ENCODE measurements around the gene RPL39. TPM values are rescaled to one million over a fixed set of nuclear protein-coding genes. Genes with fewer than 3 reads are reported as not detected.
"Not testable (repeated sequence)": the region's sequence is repeated elsewhere in the genome, so short reads cannot be mapped to it uniquely, and the experiment has no call there.

The RPL39 gene
- total RNA-seq: 1,000 to 10,000 TPM; 2,957 to 4,080 (median 3,439) TPM
- 7,449 TPM for total RNA-seq (2013)
- 245 to 548 (median 362) reads per million in 29 experiments for total RNA-seq

DNA sequence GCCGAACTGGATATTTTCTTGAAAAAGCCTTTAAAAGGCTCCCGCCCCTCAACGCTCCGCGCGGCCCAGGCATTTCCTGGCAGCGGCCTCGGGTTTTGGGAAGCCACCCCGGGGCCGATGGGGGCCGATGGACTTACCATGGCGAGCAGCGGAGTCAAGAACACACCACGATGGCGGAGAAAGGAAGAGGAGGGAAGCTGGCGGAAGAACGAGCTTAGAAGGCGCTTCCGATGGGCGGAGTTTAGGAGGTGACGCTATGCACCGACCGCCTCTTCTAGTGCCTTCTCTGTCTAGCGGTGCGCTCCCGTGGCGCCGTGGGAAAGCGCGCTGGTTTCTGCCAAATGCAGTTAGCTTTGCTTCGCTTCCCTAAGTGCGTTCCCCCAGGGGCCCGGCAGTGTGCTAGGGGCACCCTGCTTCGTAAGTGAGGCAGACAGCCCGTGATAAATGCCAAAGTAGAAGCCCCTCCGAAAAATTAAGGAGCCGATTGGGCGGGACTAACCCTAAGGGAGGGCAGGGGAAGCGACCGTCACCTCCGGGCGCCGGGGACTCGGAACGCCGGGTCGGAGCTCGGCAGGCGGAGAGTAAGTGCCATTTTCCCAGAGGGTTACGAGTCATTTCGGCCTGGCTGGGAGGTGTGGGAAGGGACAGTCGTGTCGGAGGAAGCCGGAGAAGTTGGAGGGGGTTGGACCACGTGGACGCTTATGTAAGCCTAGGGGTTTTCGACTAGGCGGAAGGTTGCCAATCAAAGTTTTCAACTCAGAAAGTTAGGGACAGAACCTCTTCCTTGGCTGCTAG is at the start of gene RPL39:
Gene RPL39, minus strand, starts transcription at position 194 of the 795 bp plus-strand sequence. Its CDS starts 54 bp downstream, at position 140.
- POLR2A ChIA-PET: interaction anchor here (0.6 to 2.2 kb wide), 20 partner anchors 26 to 186 kb away, joined by 3 to 28 read pairs (median 4); partner anchors contain the start of genes UPF3B (in 2 of the 2), NDUFA1 (in 1 of the 2), NKAP (in 1 of the 2) and NKRF (in 1 of the 2)
- Mint-ChIP-seq H3K4me1 (peaks cover 22 to 39% (median 37%) of the 10 kb centered on the region in 3 donors), H3K27ac (peak within 1 kb of the TSS; percentile 92 to 94)

DNA sequence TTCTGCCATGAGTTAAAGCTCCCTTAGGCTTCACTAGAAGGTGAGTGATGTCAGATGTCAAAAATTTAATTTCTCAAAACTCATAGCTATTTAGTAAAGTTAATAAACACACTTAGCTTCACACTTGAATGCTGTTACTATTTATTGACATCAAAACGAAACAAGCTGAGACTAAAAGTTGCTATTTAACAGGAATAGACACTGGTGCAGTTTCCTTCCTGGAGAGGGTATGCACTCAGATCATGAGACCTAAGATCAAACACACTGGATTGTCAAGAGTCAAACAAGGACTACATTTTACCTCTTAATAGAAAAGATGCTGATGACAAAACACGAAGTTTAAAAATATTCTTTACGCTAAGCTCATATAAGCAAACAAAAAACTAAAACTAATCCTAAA is 42.5 kb upstream of the RPL39 start:
- ChIA-PET CTCF (interaction anchor here in 1 of 2 donors (1.1 kb wide), 1 partner anchor 13 kb away, joined by 3 read pairs; no protein-coding TSS in a partner anchor), POLR2A (interaction anchor here (0.6 kb wide), 2 partner anchors 43 to 116 kb away, joined by 3 to 4 read pairs; no protein-coding TSS in a partner anchor)
- H3K36me3 Mint-ChIP-seq: peaks cover 38% of the 10 kb centered on the region

More for the DNA sequence above, at the start of gene RPL39:
- Histone ChIP-seq H3K4me1 (ENCODE audit: control insufficient read depth in 1 of 2, extremely low read depth in 1 of 2, insufficient read depth in 2 of 2, low read length in 2 of 2) (peaks cover 7 to 35% of the 10 kb centered on the region in 2 experiments), H3K27ac (ENCODE audit: low read length) (peak within 1 kb of the TSS; percentile 97), H3K27me3 (replicated peaks in 1 of 2; ENCODE audit: control insufficient read depth in 2 of 2, extremely low read depth in 1 of 2, insufficient read depth in 2 of 2, low read length in 1 of 2) (no peaks in the 10 kb centered on the region), H3K4me3 (ENCODE audit: control insufficient read depth in 1 of 2, extremely low read depth in 1 of 2, low read length in 1 of 2) (peak within 1 kb of the TSS; percentile 85 to 95), H3K36me3 (ENCODE audit: control insufficient read depth in 2 of 2, extremely low read depth in 1 of 2, insufficient read depth in 1 of 2, low read length in 1 of 2) (peaks cover 0 to 22% of the 10 kb centered on the region in 2 donors), H3K9me3 (no peaks in the 10 kb centered on the region)
- Mint-ChIP-seq H3K27me3 (peaks cover 0 to 3% of the 10 kb centered on the region in 2 donors), H3K36me3 (peaks cover 8% of the 10 kb centered on the region), H3K4me3 (peak within 1 kb of the TSS; percentile 92 to 94 (median 93)), H3K9me3 (no peaks in the 10 kb centered on the region)
- CTCF ChIA-PET: interaction anchor here (0.5 to 2.4 kb wide), 15 partner anchors 11 to 964 kb away, joined by 3 to 15 read pairs (median 4); partner anchors contain the start of genes NDUFA1 (in 1 of the 2), RNF113A (in 1 of the 2) and UPF3B (in 1 of the 2)
- DNase-seq (peak; percentile 46 to 91 (median 80)), ATAC-seq (replicated peaks in 1 of 4) (peak; percentile 94 to 96 (median 94))
- 0% methylated on average over 19 of the region's 58 CpGs for WGBS (ENCODE audit: insufficient coverage)

DNA sequence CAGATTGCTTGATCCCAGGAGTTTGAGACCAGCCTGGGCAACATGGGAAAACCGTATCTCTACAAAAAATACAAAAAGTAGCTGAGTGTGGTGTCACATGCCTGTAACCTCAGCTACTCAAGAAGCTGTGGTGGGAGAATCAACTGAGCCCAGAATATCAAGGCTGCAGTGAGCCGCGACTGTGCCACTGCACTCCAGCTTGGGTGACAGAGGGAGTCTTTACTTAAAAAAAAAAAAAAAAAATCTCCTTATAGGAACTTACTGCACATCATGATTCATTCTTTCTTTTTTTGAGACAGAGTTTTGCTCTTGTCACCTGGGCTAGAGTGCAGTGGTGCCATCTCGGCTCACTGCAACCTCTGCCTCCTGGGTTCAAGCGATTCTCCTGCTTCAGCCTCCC is 37.0 kb upstream of the RPL39 start:
- CTCF ChIA-PET: interaction anchor here in 1 of 2 donors (0.6 to 0.7 kb wide), 2 partner anchors 15 to 1256 kb away, joined by 6 read pairs; no protein-coding TSS in a partner anchor

More for the DNA sequence above, 42.5 kb upstream of the RPL39 start:
- no CpG with 5 or more reads among the region's 3 CpGs for WGBS (ENCODE audit: insufficient coverage)
- DNase-seq (no peak), ATAC-seq (replicated peaks in 1 of 4) (no peak)
- H3K4me1 Mint-ChIP-seq: no peaks in the 10 kb centered on the region
- Histone ChIP-seq H3K4me1 (ENCODE audit: control insufficient read depth in 1 of 2, extremely low read depth in 1 of 2, insufficient read depth in 2 of 2, low read length in 2 of 2) (no peaks in the 10 kb centered on the region), H3K36me3 (ENCODE audit: control insufficient read depth in 2 of 2, extremely low read depth in 1 of 2, insufficient read depth in 1 of 2, low read length in 1 of 2) (peaks cover 0 to 44% of the 10 kb centered on the region in 2 donors), H3K4me3 (ENCODE audit: control insufficient read depth in 1 of 2, extremely low read depth in 1 of 2, low read length in 1 of 2) (no peak overlapping the region), H3K27me3 (replicated peaks in 1 of 2; ENCODE audit: control insufficient read depth in 2 of 2, extremely low read depth in 1 of 2, insufficient read depth in 2 of 2, low read length in 1 of 2) (no peaks in the 10 kb centered on the region), H3K27ac (ENCODE audit: low read length) (no peak overlapping the region), H3K9me3 (no peaks in the 10 kb centered on the region)
- H3K27ac Mint-ChIP-seq: no peak overlapping the region
- no peak overlapping the region for H3K4me3 Mint-ChIP-seq
- peaks cover 0 to 8% of the 10 kb centered on the region in 2 donors for H3K27me3 Mint-ChIP-seq
- H3K9me3 Mint-ChIP-seq: no peaks in the 10 kb centered on the region

DNA sequence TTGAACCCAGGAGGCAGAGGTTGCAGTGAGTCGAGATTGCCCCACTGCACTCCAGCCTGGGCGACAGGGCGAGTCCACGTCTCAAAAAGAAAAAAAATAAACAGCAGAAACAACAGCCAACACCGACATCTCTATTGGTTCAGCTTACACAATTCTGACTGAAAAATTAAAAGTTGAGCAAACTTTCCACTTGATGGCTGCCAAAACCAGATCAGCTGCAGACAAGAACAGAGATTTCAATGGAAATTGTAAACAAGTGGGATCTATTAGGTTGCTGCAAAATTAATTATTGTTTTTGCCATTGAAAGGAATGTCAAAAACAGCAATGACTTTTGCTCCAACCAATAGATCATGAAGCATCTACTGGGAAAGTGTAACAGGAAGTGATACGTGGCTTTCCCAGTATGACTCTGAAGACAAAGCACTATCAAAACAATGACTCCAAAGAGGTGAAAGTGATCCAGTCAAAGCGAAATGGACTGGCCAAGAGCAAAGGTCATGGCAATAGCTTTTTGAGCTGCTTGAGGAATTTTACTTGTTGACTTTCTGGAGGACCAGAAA is 35.0 kb upstream of the RPL39 start:
- peaks cover 0 to 1% of the 10 kb centered on the region in 2 experiments for H3K4me1 ChIP-seq (ENCODE audit: control insufficient read depth in 1 of 2, extremely low read depth in 1 of 2, insufficient read depth in 2 of 2, low read length in 2 of 2)
- no peaks in the 10 kb centered on the region for H3K9me3 ChIP-seq
- no CpG with 5 or more reads among the region's 7 CpGs for whole genome bisulfite sequencing (ENCODE audit: insufficient coverage)
- DNase-seq (no peak), ATAC-seq (replicated peaks in 1 of 4) (no peak)
- H3K27me3 ChIP-seq (replicated peaks in 1 of 2; ENCODE audit: control insufficient read depth in 2 of 2, extremely low read depth in 1 of 2, insufficient read depth in 2 of 2, low read length in 1 of 2): no peaks in the 10 kb centered on the region
- peaks cover 0 to 1% of the 10 kb centered on the region in 2 donors for H3K36me3 ChIP-seq (ENCODE audit: control insufficient read depth in 2 of 2, extremely low read depth in 1 of 2, insufficient read depth in 1 of 2, low read length in 1 of 2)
- Mint-ChIP-seq H3K4me3 (no peak overlapping the region), H3K36me3 (peaks cover 19% of the 10 kb centered on the region), H3K9me3 (no peaks in the 10 kb centered on the region), H3K27ac (peak overlapping the region in 1 of 2 donors; percentile 28), H3K4me1 (peaks cover 12 to 17% (median 16%) of the 10 kb centered on the region in 3 donors), H3K27me3 (peaks cover 0 to 3% of the 10 kb centered on the region in 2 donors)
- CTCF ChIA-PET: no interaction called here
- POLR2A ChIA-PET: no interaction called here
- H3K27ac ChIP-seq (ENCODE audit: low read length): no peak overlapping the region
- H3K4me3 ChIP-seq (ENCODE audit: control insufficient read depth in 1 of 2, extremely low read depth in 1 of 2, low read length in 1 of 2): no peak overlapping the region

More for the DNA sequence above, 37.0 kb upstream of the RPL39 start:
- Mint-ChIP-seq H3K9me3 (no peaks in the 10 kb centered on the region), H3K27ac (no peak overlapping the region), H3K27me3 (peaks cover 0 to 3% of the 10 kb centered on the region in 2 donors), H3K4me3 (no peak overlapping the region), H3K36me3 (peaks cover 24% of the 10 kb centered on the region), H3K4me1 (peaks cover 0 to 8% (median 5%) of the 10 kb centered on the region in 3 donors)
- H3K27ac ChIP-seq (ENCODE audit: low read length): no peak overlapping the region
- H3K36me3 ChIP-seq (ENCODE audit: control insufficient read depth in 2 of 2, extremely low read depth in 1 of 2, insufficient read depth in 1 of 2, low read length in 1 of 2): peaks cover 0 to 12% of the 10 kb centered on the region in 2 donors
- H3K27me3 ChIP-seq (replicated peaks in 1 of 2; ENCODE audit: control insufficient read depth in 2 of 2, extremely low read depth in 1 of 2, insufficient read depth in 2 of 2, low read length in 1 of 2): no peaks in the 10 kb centered on the region
- no peaks in the 10 kb centered on the region for H3K4me1 ChIP-seq (ENCODE audit: control insufficient read depth in 1 of 2, extremely low read depth in 1 of 2, insufficient read depth in 2 of 2, low read length in 2 of 2)
- WGBS (ENCODE audit: insufficient coverage): no CpG with 5 or more reads among the region's 5 CpGs
- H3K4me3 ChIP-seq (ENCODE audit: control insufficient read depth in 1 of 2, extremely low read depth in 1 of 2, low read length in 1 of 2): no peak overlapping the region
- POLR2A ChIA-PET: no interaction called here
- no peaks in the 10 kb centered on the region for H3K9me3 ChIP-seq
- ATAC-seq (replicated peaks in 1 of 4): no peak
- no peak for DNase-seq

DNA sequence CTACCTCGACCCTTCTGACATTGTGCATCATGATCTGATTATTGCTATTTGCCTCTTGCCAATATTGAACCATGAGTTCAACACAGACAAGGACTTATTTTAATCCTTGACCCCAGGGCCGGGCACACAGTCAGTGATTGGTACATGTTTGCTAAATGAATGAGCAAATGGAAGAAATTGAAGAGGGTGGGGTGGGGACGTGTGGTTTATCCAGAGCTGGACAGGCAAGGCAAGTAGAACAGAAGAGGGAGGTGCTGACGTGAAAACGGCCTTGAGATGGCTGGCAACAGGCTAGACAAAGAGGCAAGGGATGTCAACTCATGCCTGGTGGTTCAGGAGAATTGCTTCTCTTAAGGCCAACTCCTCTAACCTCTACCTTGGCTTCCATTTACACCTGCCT is 32.8 kb upstream of the RPL39 start:
- H3K27me3 Mint-ChIP-seq; H3K4me3 Mint-ChIP-seq; H3K9me3 Mint-ChIP-seq; H3K27me3 ChIP-seq (replicated peaks in 1 of 2; ENCODE audit: control insufficient read depth in 2 of 2, extremely low read depth in 1 of 2, insufficient read depth in 2 of 2, low read length in 1 of 2); ATAC-seq (replicated peaks in 1 of 4); H3K36me3 ChIP-seq (ENCODE audit: control insufficient read depth in 2 of 2, extremely low read depth in 1 of 2, insufficient read depth in 1 of 2, low read length in 1 of 2); H3K36me3 Mint-ChIP-seq; DNase-seq; H3K27ac Mint-ChIP-seq; H3K27ac ChIP-seq (ENCODE audit: low read length); POLR2A ChIA-PET; H3K4me3 ChIP-seq (ENCODE audit: control insufficient read depth in 1 of 2, extremely low read depth in 1 of 2, low read length in 1 of 2); H3K9me3 ChIP-seq; H3K4me1 ChIP-seq (ENCODE audit: control insufficient read depth in 1 of 2, extremely low read depth in 1 of 2, insufficient read depth in 2 of 2, low read length in 2 of 2): not testable (repeated sequence)
- peaks cover 12 to 18% (median 17%) of the 10 kb centered on the region in 3 donors for H3K4me1 Mint-ChIP-seq
- CTCF ChIA-PET: interaction anchor here in 1 of 2 donors (0.7 kb wide), 1 partner anchor 21 kb away, joined by 8 read pairs; no protein-coding TSS in a partner anchor
- no CpG with 5 or more reads among the region's 5 CpGs for WGBS (ENCODE audit: insufficient coverage)

DNA sequence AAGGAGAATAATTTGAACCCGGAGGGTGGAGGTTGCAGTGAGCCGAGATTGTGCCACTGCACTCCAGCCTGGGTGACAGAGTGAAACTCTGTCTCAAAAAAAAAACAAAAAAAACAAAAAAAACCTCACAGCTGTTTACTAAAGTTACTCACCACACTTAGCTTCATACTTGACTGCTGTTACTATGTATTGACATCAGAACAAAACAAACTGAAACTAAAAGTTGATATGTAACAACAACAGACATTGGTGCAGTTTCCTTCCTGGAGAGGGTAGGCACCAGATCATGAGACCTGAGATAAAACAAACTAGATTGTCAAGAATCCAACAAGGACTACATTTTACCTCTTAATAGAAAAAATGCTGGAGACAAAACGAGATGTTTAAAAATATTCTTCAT is 30.3 kb upstream of the RPL39 start:
- Mint-ChIP-seq H3K4me1 (peaks cover 12 to 20% (median 13%) of the 10 kb centered on the region in 3 donors), H3K27ac (peak overlapping the region; percentile 68 to 86), H3K4me3 (peak overlapping the region; percentile 4 to 57 (median 17))
- not testable (repeated sequence) for H3K9me3 ChIP-seq; H3K4me1 ChIP-seq (ENCODE audit: control insufficient read depth in 1 of 2, extremely low read depth in 1 of 2, insufficient read depth in 2 of 2, low read length in 2 of 2); H3K36me3 ChIP-seq (ENCODE audit: control insufficient read depth in 2 of 2, extremely low read depth in 1 of 2, insufficient read depth in 1 of 2, low read length in 1 of 2); H3K27me3 ChIP-seq (replicated peaks in 1 of 2; ENCODE audit: control insufficient read depth in 2 of 2, extremely low read depth in 1 of 2, insufficient read depth in 2 of 2, low read length in 1 of 2); H3K9me3 Mint-ChIP-seq; H3K27me3 Mint-ChIP-seq; H3K36me3 Mint-ChIP-seq; H3K4me3 ChIP-seq (ENCODE audit: control insufficient read depth in 1 of 2, extremely low read depth in 1 of 2, low read length in 1 of 2)
- peak in 10 of 35 experiments; percentile 0 to 74 (median 4) for DNase-seq
- POLR2A ChIA-PET: interaction anchor here in 1 of 2 donors (0.5 to 1.7 kb wide), 3 partner anchors 30 to 161 kb away, joined by 3 to 20 read pairs (median 5); partner anchors contain the start of gene RPL39
- WGBS (ENCODE audit: insufficient coverage): no CpG with 5 or more reads among the region's 3 CpGs
- CTCF ChIA-PET: interaction anchor here in 1 of 2 donors (0.6 to 1.2 kb wide), 6 partner anchors 12 to 427 kb away, joined by 3 to 5 read pairs (median 3); partner anchors contain the start of gene RPL39
- ATAC-seq (replicated peaks in 1 of 4): peak; percentile 80 to 100 (median 89)
- peak overlapping the region; percentile 53 for H3K27ac ChIP-seq (ENCODE audit: low read length)

All from T-cell (primary cell).